ENCODE measurements around the gene NAALADL2. TPM values are rescaled to one million over a fixed set of nuclear protein-coding genes. Genes with fewer than 3 reads are reported as not detected.

NAALADL2 gene
- total RNA-seq, 4 donors from 2014 or later: 3.8 to 20.3 (median 8.6) TPM

- Histone ChIP-seq H3K36me3 (no peaks in the 10 kb centered on the region), H3K4me1 (no peaks in the 10 kb centered on the region), H3K27ac (replicated peaks in 1 of 4) (no peak overlapping the region), H3K9me3 (no peaks in the 10 kb centered on the region), H3K4me3 (no peak overlapping the region), H3K27me3 (no peaks in the 10 kb centered on the region)
- TF ChIP-seq CTCF (IDR thresholded peaks at IDR 0.05) (no peak), POLR2A (IDR thresholded peaks at IDR 0.05; ENCODE audit: low read depth) (no peak), POLR2AphosphoS5 (IDR thresholded peaks at IDR 0.05) (no peak), EP300 (IDR thresholded peaks at IDR 0.05) (no peak)
- no peak for DNase-seq (ENCODE audit: extremely low spot score)
- WGBS: 73% methylated on average over 3 of the region's 3 CpGs
- intact Hi-C loops (cut with DNase I): no loop called here
Observed at GRCh38 chr3:175655351-175655750, 796.2 kb downstream of the NAALADL2 start.

GRCh38 chr3:175656461-175656860 lies 797.3 kb downstream of the NAALADL2 start:
- 86% methylated on average over 1 of the region's 1 CpG for WGBS
- no peak for TF ChIP-seq POLR2A (IDR thresholded peaks at IDR 0.05; ENCODE audit: low read depth)
- no peak for TF ChIP-seq EP300 (IDR thresholded peaks at IDR 0.05)
- TF ChIP-seq POLR2AphosphoS5 (IDR thresholded peaks at IDR 0.05): no peak
- H3K4me3 ChIP-seq: no peak overlapping the region
- H3K27ac ChIP-seq (replicated peaks in 1 of 4): no peak overlapping the region
- no peaks in the 10 kb centered on the region for H3K36me3 ChIP-seq
- H3K27me3 ChIP-seq: no peaks in the 10 kb centered on the region
- no peaks in the 10 kb centered on the region for H3K9me3 ChIP-seq
- no peak for DNase-seq (ENCODE audit: extremely low spot score)
- intact Hi-C loops (cut with DNase I): no loop called here
- H3K4me1 ChIP-seq: no peaks in the 10 kb centered on the region

- intact Hi-C loops (cut with DNase I): no loop called here
- Histone ChIP-seq H3K9me3 (no peaks in the 10 kb centered on the region), H3K36me3 (no peaks in the 10 kb centered on the region), H3K27me3 (no peaks in the 10 kb centered on the region), H3K27ac (replicated peaks in 1 of 4) (no peak overlapping the region), H3K4me1 (no peaks in the 10 kb centered on the region), H3K4me3 (no peak overlapping the region)
- TF ChIP-seq CTCF (IDR thresholded peaks at IDR 0.05): no peak
- no peak for TF ChIP-seq POLR2A (IDR thresholded peaks at IDR 0.05; ENCODE audit: low read depth)
- TF ChIP-seq EP300 (IDR thresholded peaks at IDR 0.05): no peak
- no peak for TF ChIP-seq POLR2AphosphoS5 (IDR thresholded peaks at IDR 0.05)
- no peak for DNase-seq (ENCODE audit: extremely low spot score)
- WGBS: 97% methylated on average over 2 of the region's 2 CpGs
Observed at GRCh38 chr3:175659670-175660350, 800.7 kb downstream of the NAALADL2 start.

- Histone ChIP-seq H3K36me3 (no peaks in the 10 kb centered on the region), H3K27ac (replicated peaks in 1 of 4) (no peak overlapping the region), H3K9me3 (no peaks in the 10 kb centered on the region), H3K4me3 (no peak overlapping the region), H3K27me3 (no peaks in the 10 kb centered on the region), H3K4me1 (no peaks in the 10 kb centered on the region)
- TF ChIP-seq POLR2A (IDR thresholded peaks at IDR 0.05; ENCODE audit: low read depth) (no peak), EP300 (IDR thresholded peaks at IDR 0.05) (no peak), POLR2AphosphoS5 (IDR thresholded peaks at IDR 0.05) (no peak), CTCF (IDR thresholded peaks at IDR 0.05) (no peak)
- DNase-seq (ENCODE audit: extremely low spot score): no peak
- intact Hi-C loops (cut with DNase I): no loop called here
Observed at GRCh38 chr3:175662815-175663214, 803.7 kb downstream of the NAALADL2 start.

GRCh38 chr3:175664911-175665310 lies 805.8 kb downstream of the NAALADL2 start:
- Histone ChIP-seq H3K36me3 (no peaks in the 10 kb centered on the region), H3K4me3 (no peak overlapping the region), H3K9me3 (no peaks in the 10 kb centered on the region), H3K27ac (replicated peaks in 1 of 4) (no peak overlapping the region), H3K4me1 (no peaks in the 10 kb centered on the region), H3K27me3 (no peaks in the 10 kb centered on the region)
- intact Hi-C loops (cut with DNase I): no loop called here
- WGBS: 69% methylated on average over 1 of the region's 1 CpG
- no peak for DNase-seq (ENCODE audit: extremely low spot score)
- TF ChIP-seq EP300 (IDR thresholded peaks at IDR 0.05) (no peak), POLR2AphosphoS5 (IDR thresholded peaks at IDR 0.05) (no peak), CTCF (IDR thresholded peaks at IDR 0.05) (no peak), POLR2A (IDR thresholded peaks at IDR 0.05; ENCODE audit: low read depth) (no peak)
